Measurements from ENCODE around the gene PRPH. TPM values are rescaled to one million over a fixed set of nuclear protein-coding genes. Genes with fewer than 3 reads are reported as not detected.

The PRPH gene
- total and polyA plus RNA-seq, 9 of the 15 experiments (the other 6 are each of a cell fraction or from before 2014, with no cell fraction given) = 0.27 to 1.9 (median 1.3) TPM; not detected in 1

DNA sequence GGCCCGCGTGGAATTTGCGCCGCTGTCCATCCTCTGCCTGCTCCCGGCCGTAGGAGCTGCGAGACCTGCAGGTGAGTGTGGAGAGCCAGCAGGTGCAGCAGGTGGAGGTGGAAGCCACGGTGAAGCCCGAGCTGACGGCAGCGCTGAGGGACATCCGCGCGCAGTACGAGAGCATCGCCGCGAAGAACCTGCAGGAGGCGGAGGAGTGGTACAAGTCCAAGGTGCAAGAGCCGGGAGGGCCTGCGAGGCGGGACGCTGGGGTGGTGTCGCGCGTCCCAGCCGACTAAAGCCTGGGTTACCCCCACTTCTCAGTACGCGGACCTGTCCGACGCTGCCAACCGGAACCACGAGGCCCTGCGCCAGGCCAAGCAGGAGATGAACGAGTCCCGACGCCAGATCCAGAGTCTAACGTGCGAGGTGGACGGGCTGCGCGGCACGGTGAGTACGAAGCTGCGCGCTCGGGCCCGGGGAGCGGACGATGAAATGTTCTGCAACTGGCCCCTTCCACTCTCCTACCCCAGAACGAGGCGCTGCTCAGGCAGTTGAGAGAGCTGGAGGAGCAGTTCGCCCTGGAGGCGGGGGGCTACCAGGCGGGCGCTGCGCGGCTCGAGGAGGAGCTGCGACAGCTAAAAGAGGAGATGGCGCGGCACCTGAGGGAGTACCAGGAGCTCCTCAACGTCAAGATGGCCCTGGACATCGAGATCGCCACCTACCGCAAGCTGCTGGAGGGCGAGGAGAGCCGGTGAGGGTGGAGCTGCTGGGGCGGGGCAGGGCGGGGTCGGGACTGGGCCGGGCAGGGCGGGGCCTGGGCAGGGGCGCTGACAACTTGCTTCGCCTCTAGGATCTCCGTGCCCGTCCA, 2.1 kb downstream of the PRPH start (continued):
- TF ChIP-seq, protein P1, sequence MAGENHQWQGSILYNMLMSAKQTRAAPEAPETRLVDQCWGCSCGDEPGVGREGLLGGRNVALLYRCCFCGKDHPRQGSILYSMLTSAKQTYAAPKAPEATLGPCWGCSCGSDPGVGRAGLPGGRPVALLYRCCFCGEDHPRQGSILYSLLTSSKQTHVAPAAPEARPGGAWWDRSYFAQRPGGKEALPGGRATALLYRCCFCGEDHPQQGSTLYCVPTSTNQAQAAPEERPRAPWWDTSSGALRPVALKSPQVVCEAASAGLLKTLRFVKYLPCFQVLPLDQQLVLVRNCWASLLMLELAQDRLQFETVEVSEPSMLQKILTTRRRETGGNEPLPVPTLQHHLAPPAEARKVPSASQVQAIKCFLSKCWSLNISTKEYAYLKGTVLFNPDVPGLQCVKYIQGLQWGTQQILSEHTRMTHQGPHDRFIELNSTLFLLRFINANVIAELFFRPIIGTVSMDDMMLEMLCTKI (IDR thresholded peaks at IDR 0.05; ENCODE audit: partially characterized antibody) = no peak
- no peak for TF ChIP-seq ZNF445 (CRISPR knock-in tag; IDR thresholded peaks at IDR 0.05; ENCODE audit: low read depth)
- TF ChIP-seq, protein P2, sequence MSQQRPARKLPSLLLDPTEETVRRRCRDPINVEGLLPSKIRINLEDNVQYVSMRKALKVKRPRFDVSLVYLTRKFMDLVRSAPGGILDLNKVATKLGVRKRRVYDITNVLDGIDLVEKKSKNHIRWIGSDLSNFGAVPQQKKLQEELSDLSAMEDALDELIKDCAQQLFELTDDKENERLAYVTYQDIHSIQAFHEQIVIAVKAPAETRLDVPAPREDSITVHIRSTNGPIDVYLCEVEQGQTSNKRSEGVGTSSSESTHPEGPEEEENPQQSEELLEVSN (IDR thresholded peaks at IDR 0.05; ENCODE audit: borderline replicate concordance in 1 of 2, extremely low read depth in 1 of 2, insufficient read depth in 1 of 2, insufficient read length in 1 of 2, low read depth in 1 of 2, low read length in 1 of 2, poor library complexity in 1 of 2, severe bottlenecking in 1 of 2) = peak; percentile 24 to 46
- TF ChIP-seq, protein P3, sequence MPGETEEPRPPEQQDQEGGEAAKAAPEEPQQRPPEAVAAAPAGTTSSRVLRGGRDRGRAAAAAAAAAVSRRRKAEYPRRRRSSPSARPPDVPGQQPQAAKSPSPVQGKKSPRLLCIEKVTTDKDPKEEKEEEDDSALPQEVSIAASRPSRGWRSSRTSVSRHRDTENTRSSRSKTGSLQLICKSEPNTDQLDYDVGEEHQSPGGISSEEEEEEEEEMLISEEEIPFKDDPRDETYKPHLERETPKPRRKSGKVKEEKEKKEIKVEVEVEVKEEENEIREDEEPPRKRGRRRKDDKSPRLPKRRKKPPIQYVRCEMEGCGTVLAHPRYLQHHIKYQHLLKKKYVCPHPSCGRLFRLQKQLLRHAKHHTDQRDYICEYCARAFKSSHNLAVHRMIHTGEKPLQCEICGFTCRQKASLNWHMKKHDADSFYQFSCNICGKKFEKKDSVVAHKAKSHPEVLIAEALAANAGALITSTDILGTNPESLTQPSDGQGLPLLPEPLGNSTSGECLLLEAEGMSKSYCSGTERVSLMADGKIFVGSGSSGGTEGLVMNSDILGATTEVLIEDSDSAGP (CRISPR knock-in tag; IDR thresholded peaks at IDR 0.05) = 0 out of 2 replicates have a peak, but pooled peaks have one; percentile 41
- no peak for TF ChIP-seq CBX3 (IDR thresholded peaks at IDR 0.05; ENCODE audit: borderline replicate concordance in 1 of 2, low read length in 2 of 2)
- peak; percentile 31 to 60; a peak in 2 of 4 replicates for TF ChIP-seq MAZ (CRISPR knock-in tag; conservative IDR thresholded peaks at IDR 0.05 in 1 of 2, IDR thresholded peaks at IDR 0.05 in 1 of 2)
- TF ChIP-seq ARID1B (IDR thresholded peaks at IDR 0.05) = no peak
- TF ChIP-seq, protein P4, sequence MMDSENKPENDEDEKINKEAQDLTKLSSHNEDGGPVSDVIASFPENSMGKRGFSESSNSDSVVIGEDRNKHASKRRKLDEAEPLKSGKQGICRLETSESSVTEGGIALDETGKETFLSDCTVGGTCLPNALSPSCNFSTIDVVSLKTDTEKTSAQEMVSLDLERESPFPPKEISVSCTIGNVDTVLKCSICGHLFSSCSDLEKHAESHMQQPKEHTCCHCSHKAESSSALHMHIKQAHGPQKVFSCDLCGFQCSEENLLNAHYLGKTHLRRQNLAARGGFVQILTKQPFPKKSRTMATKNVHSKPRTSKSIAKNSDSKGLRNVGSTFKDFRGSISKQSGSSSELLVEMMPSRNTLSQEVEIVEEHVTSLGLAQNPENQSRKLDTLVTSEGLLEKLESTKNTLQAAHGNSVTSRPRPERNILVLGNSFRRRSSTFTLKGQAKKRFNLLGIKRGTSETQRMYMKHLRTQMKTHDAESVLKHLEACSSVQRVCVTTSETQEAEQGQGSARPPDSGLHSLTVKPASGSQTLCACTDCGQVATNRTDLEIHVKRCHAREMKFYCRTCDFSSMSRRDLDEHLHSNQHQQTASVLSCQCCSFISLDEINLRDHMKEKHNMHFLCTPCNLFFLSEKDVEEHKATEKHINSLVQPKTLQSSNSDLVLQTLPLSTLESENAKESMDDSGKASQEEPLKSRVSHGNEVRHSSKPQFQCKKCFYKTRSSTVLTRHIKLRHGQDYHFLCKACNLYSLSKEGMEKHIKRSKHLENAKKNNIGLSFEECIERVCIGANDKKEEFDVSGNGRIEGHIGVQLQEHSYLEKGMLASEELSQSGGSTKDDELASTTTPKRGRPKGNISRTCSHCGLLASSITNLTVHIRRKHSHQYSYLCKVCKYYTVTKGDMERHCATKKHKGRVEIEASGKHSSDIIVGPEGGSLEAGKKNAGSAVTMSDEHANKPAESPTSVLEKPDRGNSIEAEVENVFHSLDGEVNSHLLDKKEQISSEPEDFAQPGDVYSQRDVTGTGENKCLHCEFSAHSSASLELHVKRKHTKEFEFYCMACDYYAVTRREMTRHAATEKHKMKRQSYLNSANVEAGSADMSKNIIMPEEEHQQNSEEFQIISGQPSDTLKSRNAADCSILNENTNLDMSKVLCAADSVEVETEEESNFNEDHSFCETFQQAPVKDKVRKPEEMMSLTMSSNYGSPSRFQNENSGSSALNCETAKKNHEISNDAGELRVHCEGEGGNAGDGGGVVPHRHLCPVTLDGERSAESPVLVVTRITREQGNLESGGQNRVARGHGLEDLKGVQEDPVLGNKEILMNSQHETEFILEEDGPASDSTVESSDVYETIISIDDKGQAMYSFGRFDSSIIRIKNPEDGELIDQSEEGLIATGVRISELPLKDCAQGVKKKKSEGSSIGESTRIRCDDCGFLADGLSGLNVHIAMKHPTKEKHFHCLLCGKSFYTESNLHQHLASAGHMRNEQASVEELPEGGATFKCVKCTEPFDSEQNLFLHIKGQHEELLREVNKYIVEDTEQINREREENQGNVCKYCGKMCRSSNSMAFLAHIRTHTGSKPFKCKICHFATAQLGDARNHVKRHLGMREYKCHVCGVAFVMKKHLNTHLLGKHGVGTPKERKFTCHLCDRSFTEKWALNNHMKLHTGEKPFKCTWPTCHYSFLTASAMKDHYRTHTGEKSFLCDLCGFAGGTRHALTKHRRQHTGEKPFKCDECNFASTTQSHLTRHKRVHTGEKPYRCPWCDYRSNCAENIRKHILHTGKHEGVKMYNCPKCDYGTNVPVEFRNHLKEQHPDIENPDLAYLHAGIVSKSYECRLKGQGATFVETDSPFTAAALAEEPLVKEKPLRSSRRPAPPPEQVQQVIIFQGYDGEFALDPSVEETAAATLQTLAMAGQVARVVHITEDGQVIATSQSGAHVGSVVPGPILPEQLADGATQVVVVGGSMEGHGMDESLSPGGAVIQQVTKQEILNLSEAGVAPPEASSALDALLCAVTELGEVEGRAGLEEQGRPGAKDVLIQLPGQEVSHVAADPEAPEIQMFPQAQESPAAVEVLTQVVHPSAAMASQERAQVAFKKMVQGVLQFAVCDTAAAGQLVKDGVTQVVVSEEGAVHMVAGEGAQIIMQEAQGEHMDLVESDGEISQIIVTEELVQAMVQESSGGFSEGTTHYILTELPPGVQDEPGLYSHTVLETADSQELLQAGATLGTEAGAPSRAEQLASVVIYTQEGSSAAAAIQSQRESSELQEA (IDR thresholded peaks at IDR 0.05; ENCODE audit: low read depth) = no peak
- TF ChIP-seq ZC3H8 (IDR thresholded peaks at IDR 0.05) = no peak
- 0 out of 2 replicates have a peak, but pooled peaks have one; percentile 48 for TF ChIP-seq KDM2B (CRISPR knock-in tag; IDR thresholded peaks at IDR 0.05)
- no peak for TF ChIP-seq NELFE (IDR thresholded peaks at IDR 0.05; ENCODE audit: insufficient read depth, insufficient read length)
- TF ChIP-seq RBFOX2 (IDR thresholded peaks at IDR 0.05; ENCODE audit: low read depth, low read length) = peak; percentile 77
- TF ChIP-seq CXXC5 (CRISPR knock-in tag; IDR thresholded peaks at IDR 0.05) = peak; percentile 44; the same call in 1 of the 2 replicates

Measured in K562 (cell line).